NCI-H1417 treated with DMSO at 0.1 percent for 48 hours (cell line): ENCODE measurements around the gene HSPB7.
"Not testable (repeated sequence)": the region's sequence is repeated elsewhere in the genome, so short reads cannot be mapped to it uniquely, and the experiment has no call there.

ENCODE experiments used
- DNase-seq: peaks from one replicate; lab custom pipeline; 2025; lab: John Stamatoyannopoulos, UW

The HSPB7 gene

DNA sequence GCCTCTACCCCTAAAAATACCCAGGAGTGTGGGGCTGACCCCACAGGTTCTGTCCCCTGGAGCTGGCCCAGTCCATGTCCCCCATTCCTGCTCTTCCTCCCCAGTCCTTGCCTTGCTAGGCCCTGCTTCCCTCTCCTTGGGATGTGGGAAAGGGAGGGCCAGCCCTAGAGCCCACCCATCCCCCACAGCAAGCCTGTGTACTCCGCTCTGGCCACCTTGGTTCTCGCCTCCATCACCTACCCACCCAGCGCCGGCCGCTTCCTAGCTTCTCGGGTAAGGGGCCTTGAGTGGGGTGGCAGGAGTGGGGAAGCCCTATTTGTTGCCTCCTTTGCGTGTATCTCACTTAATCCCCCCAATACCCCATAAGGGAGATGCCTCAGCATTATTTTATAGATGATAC, 32.5 kb upstream of the HSPB7 start:
- DNase-seq, result no peak

DNA sequence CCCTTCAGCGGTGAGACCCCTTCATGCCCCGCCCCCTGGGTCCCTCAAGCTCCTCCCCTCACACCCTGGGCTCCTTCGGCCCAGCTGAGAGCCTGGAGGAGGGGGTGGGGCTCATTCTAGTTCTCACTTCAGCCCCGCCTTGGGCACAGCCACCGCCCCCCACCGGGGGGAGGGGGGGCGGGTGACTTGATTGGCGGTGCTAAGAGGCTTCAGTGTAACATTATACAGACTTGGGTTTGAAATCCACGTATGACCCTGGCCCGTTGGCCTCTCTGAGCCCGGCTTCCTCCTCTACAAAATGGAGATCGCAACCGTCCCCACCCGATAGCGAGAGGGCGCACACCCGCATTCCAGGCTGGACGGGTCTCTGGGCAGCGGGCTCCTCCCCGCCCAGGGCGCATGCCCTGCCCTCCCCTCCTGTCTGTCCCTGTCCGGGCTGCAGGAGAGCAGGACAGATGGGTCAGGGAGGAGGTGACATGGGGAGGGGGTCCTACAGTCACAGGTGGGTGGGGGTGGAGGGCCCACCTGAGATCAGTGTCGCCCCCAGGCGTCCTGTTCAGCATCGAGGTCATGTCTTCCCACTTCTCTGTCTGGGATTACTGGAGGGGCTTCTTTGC, 30.8 kb upstream of the HSPB7 start:
- no peak for DNase-seq

DNA sequence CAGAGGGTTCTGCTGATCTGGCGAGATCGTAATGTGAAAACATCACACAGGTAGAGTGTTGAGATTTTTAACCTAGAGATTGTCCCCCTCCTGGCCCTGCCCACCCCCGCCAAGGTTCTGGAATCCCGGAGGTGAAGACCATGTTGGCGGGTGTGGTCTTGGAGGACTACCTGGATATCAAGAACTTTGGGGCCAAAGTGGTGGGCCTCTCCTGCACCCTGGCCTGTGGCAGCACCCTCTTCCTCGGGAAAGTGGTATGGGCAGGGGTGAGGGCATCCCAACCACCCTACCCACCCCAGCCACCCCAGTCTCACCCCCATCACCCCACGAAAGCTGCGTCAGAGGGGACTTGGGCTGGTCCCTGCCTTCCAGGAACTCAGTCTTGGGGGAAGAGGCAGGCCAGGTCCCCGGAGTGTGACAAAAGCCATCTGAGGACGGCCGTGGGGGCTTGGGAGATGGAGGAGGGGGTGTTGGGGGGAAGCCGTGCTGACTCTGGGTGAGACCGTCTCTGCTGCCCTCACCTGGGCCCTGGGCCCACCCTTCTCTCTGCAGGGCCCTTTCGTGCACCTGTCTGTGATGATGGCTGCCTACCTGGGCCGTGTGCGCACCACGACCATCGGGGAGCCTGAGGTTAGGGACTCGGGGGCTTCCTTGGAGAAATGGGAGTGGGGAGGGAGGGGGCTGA, 30.1 kb upstream of the HSPB7 start:
- DNase-seq, result no peak

- no peak for DNase-seq
Observed at GRCh38 chr1:16046842-16047241, 29.0 kb upstream of the HSPB7 start.

- DNase-seq, result no peak
Observed at GRCh38 chr1:16043950-16044349, 26.1 kb upstream of the HSPB7 start.

DNA sequence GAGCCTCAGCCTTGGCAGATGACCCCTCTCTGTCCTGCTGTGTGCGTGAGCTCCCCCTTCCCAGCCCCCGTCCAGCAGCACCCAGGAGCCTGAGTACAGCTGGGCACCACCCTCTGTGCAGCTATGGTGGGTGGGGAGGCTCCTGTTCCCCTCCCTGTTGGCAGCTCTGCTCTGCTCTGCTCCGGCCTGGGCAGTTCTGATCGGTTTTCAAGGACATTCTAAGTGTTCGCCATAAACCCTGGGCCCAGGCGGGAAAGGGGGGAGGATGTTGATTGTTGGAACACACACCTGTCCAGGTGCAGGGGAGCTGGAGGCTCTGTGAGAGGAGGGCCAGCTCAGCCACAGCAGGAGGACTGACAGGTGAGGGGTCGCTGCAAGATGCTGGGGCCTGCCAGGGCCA, 25.7 kb upstream of the HSPB7 start, which contains the start of gene CLCNKB:
CLCNKB (plus strand) TSS at position 262 of the 400 bp plus-strand sequence. CDS start 711 bp downstream, outside the sequence.
- no peak for DNase-seq

DNA sequence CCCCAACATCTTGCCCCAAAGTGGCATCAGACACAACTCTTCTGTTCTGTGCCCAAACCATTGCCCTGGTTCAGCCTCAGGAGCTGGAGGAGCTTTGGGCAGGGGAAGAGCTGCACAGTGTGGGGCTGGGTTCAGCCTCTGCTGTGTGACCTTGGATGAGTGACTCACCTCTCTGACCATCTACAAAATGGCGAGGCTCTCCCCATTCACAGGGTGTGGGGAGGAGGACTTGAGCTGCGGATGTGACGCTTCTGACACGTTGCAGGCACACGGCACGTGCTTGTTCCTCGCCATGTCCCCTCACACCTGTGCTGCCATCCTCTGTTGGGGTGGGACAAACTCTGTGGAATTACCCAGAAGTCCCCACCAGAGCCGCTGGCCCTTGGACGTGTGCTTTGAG, 24.8 kb upstream of the HSPB7 start:
- not testable (repeated sequence) for DNase-seq

- no peak for DNase-seq
Observed at GRCh38 chr1:16042096-16042495, 24.3 kb upstream of the HSPB7 start.

GRCh38 chr1:16041200-16041599, 23.4 kb upstream of the HSPB7 start:
- no peak for DNase-seq

DNA sequence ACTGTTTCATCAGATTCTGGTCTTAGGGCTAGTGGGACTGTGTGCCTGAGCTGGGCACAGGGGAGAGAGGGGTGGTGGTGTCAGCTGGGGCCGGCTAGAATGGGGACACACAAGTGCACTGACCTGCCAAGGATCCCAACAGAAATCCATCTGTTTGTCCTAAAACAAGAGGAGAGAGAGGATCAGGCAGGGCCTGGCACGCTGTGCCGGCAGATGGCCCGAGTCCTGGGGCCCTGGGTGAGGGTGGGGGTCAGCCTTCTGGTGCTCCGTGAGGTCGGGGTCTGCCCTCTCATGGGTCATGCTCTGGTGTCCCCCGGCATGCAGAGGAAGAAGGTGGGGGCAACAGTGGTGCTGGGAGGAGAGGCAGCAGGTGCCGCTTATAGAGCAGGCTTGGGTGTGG, 22.0 kb upstream of the HSPB7 start:
- DNase-seq, result not testable (repeated sequence)

DNA sequence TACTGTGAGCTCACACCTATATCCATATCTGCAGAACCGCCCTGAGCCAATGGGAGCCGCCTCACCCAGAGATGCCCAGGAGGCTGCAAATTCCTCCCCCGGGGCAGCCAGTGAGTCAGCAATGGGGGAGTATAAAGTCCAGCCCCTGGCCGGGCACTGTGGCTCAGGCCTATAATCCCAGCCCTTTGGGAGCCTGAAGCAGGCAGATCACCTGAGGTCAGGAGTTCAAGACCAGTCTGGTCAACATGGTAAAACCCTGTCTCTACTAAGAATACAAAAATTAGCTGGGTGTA, 20.7 kb upstream of the HSPB7 start:
- DNase-seq, result no peak

- not testable (repeated sequence) for DNase-seq
Observed at GRCh38 chr1:16036461-16036860, 18.6 kb upstream of the HSPB7 start.

DNA sequence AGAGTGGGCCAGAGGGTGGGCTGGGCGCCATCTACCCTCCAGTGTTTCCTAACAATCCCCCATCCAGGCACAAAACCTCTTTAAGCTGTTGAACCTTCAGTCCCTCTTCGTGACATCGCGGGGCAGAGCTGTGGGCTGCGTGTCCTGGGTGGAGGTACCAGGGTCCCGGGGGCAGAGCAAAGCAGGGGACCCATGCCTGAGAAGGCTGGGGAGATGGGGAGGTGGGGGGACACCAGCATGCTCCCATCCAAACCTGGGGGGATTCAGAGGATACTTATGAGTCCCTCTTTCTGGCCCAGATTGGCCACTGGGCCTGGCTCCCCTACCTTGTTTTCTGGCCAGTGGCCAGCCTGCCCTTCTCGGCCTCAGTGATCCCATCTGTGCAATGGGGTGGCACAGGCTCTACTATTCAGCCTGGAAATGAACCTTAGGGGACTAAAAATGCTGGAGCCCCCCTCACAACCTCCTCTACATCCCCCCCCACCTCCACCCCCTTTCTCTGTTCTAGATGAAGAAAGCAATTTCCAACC, 15.3 kb upstream of the HSPB7 start:
- not testable (repeated sequence) for DNase-seq

- no peak for DNase-seq
Observed at GRCh38 chr1:16032388-16033102, 14.7 kb upstream of the HSPB7 start.

GRCh38 chr1:16031551-16031950, 13.7 kb upstream of the HSPB7 start:
- DNase-seq, result no peak

DNA sequence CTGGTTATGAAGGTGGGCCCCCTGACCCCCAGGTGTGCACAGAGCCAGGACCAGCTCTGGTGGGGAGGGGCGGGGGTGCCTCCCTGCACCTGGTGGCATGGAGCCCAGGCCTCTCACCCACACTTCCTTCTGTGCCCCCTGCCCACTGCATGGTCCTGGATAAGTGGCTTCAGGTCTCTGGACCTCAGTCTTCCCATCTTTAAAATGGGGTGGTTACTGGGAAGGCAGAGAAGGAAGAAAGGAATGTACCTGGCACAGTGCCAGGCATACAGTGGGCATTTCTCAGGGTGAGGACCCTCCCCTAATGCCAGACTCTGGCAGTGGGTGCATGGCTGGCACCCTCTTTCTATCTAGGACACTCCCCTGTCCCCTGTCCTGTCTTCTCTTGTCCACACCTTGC, 11.4 kb upstream of the HSPB7 start:
- no peak for DNase-seq

GRCh38 chr1:16029003-16029268, 11.1 kb upstream of the HSPB7 start:
- DNase-seq, result not testable (repeated sequence)

GRCh38 chr1:16028237-16029002, 10.6 kb upstream of the HSPB7 start:
- DNase-seq, result no peak

GRCh38 chr1:16026723-16027484, 9.1 kb upstream of the HSPB7 start:
- DNase-seq, result no peak

DNA sequence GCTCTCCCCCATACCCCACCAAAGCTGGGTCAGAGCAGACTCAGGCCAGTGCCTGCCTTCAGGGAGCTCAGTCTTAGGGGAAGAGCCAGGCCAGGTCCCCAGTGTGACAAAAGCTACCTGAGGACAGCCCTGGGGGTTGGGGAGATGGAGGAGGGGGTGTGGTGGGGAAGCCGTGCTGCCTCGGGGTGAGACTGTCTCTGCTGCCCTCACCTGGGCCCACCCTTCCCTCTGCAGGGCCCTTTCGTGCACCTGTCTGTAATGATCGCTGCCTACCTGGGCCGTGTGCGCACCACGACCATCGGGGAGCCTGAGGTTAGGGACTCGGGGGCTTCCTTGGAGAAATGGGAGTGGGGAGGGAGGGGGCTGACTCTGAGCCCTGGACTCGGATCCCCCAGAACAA, 8.5 kb upstream of the HSPB7 start:
- DNase-seq, result not testable (repeated sequence)

DNA sequence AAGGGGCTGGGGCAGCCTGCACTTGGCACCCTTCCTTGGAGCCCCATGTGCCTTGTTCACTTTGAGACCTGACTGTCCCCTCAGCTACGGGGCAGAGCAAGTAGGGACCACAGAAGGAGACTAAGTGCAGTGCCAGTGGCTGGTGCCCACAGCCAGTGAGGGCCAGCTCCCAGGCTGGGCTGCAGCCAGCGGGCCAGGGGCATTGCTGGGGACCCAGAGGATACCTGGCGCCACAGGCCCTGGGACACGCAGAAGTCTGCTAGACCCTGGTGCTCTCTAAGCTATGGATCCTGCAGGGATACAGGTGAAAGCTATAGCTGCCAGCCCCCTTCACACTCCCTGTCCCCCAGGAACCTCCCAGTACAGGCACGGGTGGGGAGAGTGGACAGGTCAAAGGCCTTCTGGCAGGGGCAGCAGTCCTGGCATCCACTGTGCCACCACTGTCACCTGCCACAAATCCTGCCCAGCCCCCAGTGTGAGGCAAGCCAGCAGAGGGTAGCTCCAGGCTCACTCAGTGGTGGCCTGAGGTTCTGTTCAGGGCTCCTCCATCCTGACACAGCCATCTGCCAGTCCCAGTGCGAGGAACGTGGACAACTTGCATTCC, 5.3 kb upstream of the HSPB7 start:
- DNase-seq, result no peak
